ENCODE data around the gene RALBP1.
A peak's percentile ranks its signal among the peaks of the same experiment; 100 is the strongest.

RALBP1 gene

DNA sequence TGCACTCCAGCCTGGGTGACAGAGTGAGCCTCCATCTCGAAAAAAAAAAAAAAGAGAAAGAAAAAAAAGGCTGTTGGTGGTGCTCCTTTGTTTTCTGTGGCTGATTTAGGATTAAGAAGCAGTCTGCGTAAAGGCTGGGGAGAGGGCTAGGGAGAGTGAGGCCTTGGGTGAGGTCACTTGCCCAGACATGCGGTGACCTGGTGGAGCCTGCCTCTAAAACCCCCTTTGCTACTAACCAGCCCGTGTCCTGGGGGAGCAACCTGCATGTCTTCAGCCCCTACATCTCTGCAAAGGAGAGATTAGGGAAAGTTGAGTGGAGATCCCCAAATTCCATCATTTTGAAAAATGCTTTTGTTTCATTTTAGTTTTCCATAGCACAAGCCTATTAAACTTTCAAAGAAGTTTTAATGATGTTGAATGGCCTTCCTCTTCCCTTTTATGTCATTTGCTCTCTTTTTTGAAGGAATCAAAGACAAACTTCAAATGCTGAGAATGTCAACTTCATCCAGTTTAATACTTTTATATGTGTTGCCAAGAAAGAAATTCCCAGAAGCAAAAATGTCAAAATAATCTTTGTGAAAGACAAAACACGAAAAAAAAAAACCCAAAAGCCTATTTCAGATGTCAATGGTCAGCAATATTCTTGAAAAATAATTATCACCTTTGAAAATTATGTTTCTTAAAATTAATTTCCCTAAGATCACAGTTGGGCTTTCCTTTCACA lies 38.9 kb upstream of the RALBP1 start:
- H3K36me3 Mint-ChIP-seq (ENCODE audit: low read depth), result no peaks in the 10 kb centered on the region

DNA sequence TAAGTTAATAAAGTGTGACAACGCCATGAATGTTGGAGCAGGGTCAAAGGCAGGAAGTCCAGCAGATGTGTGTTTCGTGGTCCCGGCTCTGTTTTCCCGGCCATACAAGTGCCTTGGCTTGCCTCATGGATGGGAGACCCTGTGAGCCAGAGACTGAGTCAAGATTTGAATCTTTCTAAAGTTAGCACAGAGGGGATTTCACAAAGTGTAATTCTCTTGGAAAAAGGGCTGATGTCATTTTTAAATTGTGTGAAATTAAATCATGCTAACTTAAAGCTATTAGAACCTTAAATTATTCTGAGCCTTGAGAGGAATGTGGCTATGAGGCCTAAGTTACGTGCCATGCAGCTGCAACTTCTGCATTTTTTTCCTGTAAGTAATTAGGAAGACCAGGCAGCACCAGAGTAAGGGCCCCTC lies 38.3 kb upstream of the RALBP1 start:
- Mint-ChIP-seq H3K27me3 (ENCODE audit: low read depth) (no peaks in the 10 kb centered on the region), H3K36me3 (ENCODE audit: low read depth) (no peaks in the 10 kb centered on the region), H3K27ac (peak overlapping the region; percentile 62 to 94 (median 87)), H3K4me1 (peaks cover 35% of the 10 kb centered on the region), H3K9me3 (peaks cover 2% of the 10 kb centered on the region), H3K4me3 (no peak overlapping the region)
- TF ChIP-seq, protein P1, sequence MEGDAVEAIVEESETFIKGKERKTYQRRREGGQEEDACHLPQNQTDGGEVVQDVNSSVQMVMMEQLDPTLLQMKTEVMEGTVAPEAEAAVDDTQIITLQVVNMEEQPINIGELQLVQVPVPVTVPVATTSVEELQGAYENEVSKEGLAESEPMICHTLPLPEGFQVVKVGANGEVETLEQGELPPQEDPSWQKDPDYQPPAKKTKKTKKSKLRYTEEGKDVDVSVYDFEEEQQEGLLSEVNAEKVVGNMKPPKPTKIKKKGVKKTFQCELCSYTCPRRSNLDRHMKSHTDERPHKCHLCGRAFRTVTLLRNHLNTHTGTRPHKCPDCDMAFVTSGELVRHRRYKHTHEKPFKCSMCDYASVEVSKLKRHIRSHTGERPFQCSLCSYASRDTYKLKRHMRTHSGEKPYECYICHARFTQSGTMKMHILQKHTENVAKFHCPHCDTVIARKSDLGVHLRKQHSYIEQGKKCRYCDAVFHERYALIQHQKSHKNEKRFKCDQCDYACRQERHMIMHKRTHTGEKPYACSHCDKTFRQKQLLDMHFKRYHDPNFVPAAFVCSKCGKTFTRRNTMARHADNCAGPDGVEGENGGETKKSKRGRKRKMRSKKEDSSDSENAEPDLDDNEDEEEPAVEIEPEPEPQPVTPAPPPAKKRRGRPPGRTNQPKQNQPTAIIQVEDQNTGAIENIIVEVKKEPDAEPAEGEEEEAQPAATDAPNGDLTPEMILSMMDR (IDR thresholded peaks at IDR 0.05; ENCODE audit: unreplicated experiment in 3 of 3), result no peak

More for the DNA sequence above, 38.9 kb upstream of the RALBP1 start:
- no peak overlapping the region for H3K4me3 Mint-ChIP-seq
- TF ChIP-seq, protein P1 (IDR thresholded peaks at IDR 0.05; ENCODE audit: unreplicated experiment in 3 of 3), result no peak
- peaks cover 2% of the 10 kb centered on the region for H3K9me3 Mint-ChIP-seq
- H3K27me3 Mint-ChIP-seq (ENCODE audit: low read depth), result no peaks in the 10 kb centered on the region
- peaks cover 35% of the 10 kb centered on the region for H3K4me1 Mint-ChIP-seq
- H3K27ac Mint-ChIP-seq, result peak overlapping the region; percentile 62 to 94 (median 87)

DNA sequence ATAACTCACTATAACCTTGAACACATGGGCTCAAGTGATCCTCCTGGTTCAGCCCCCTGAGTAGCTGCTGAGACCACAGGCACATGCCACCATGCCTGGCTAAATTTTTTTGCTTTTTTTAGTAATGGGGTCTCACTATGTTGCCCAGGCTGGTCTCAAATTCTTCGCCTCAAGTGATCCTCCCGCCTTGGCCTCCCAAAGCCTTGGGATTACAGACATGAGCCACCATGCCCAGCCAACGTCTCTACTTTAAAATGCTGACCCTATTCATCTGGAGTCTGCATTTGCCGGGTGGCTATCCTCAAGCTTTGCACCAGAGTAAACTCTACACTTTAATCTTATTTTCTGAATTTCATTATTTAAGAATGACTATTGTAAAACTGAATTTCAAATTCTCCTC lies 37.6 kb upstream of the RALBP1 start:
- H3K9me3 Mint-ChIP-seq, result peaks cover 2% of the 10 kb centered on the region
- H3K4me1 Mint-ChIP-seq, result peaks cover 35% of the 10 kb centered on the region
- no peaks in the 10 kb centered on the region for H3K27me3 Mint-ChIP-seq (ENCODE audit: low read depth)
- peak overlapping the region; percentile 62 to 94 (median 87) for H3K27ac Mint-ChIP-seq
- H3K4me3 Mint-ChIP-seq, result no peak overlapping the region
- TF ChIP-seq, protein P1 (IDR thresholded peaks at IDR 0.05; ENCODE audit: unreplicated experiment in 3 of 3), result no peak
- H3K36me3 Mint-ChIP-seq (ENCODE audit: low read depth), result no peaks in the 10 kb centered on the region

DNA sequence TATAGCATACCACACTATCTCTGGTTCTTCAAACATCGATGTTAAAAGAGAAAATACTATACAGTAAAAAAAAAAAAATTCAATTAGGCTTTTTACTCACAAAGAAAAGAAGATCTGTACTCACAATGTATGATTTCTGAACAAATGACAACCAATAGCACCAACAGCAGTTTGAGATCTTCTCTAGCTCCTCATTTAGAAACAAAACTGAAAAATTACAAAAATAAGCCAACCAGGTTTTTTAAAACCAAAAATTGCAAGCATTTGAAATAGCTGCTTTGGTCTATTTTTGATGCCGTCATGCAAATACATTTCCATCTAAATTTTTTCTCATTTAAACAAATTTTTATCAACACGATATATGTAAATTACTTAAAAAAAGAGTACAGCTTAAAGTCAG lies 34.3 kb upstream of the RALBP1 start:
- Mint-ChIP-seq H3K27ac (no peak overlapping the region), H3K4me1 (peaks cover 16% of the 10 kb centered on the region), H3K4me3 (no peak overlapping the region), H3K36me3 (ENCODE audit: low read depth) (no peaks in the 10 kb centered on the region), H3K9me3 (no peaks in the 10 kb centered on the region), H3K27me3 (ENCODE audit: low read depth) (no peaks in the 10 kb centered on the region)
- TF ChIP-seq, protein P1 (IDR thresholded peaks at IDR 0.05; ENCODE audit: unreplicated experiment in 3 of 3), result no peak

DNA sequence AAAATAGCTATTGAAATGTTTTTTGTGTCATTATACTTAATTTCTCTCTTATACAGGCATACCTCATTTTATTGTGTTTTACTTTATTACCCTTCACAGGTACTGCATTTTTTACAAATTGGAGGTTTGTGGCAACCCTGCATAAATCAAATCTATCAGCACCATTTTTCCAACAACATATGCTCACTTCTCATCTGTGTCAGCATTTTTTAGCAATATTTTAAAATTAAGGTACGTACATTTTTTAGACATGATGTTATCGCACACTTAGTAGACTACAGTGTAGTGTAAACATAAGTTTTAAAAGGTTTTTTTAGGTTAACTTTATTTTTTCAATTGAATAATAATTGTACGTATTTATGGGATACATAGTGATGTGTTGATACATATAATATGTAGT lies 30.8 kb upstream of the RALBP1 start:
- peaks cover 8% of the 10 kb centered on the region for H3K9me3 Mint-ChIP-seq
- TF ChIP-seq, protein P1 (IDR thresholded peaks at IDR 0.05; ENCODE audit: unreplicated experiment in 3 of 3), result no peak
- no peak overlapping the region for H3K27ac Mint-ChIP-seq
- no peaks in the 10 kb centered on the region for H3K4me1 Mint-ChIP-seq
- H3K36me3 Mint-ChIP-seq (ENCODE audit: low read depth), result no peaks in the 10 kb centered on the region
- H3K27me3 Mint-ChIP-seq (ENCODE audit: low read depth), result no peaks in the 10 kb centered on the region
- H3K4me3 Mint-ChIP-seq, result no peak overlapping the region

DNA sequence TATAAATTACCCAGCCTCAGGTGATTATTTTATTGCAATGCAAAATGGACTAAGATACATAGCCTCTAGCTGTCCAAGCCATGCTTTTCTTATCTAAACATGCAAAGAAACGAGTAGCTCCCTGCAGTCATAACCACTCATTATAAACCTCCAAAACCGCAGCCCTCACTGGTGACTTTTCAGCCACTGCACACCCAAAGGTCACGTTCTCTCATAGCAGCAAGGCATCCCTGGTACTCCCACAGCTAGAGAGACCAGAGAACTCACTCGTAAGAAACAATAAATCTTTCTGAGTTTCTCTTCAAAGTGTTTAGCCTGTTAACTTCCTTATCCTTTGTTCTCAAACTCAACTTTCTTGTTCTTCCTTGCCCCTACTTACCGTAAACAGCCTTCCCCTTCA lies 28.5 kb upstream of the RALBP1 start:
- no peaks in the 10 kb centered on the region for H3K36me3 Mint-ChIP-seq (ENCODE audit: low read depth)
- TF ChIP-seq, protein P1 (IDR thresholded peaks at IDR 0.05; ENCODE audit: unreplicated experiment in 3 of 3), result no peak
- H3K27ac Mint-ChIP-seq, result no peak overlapping the region
- H3K4me3 Mint-ChIP-seq, result no peak overlapping the region
- no peaks in the 10 kb centered on the region for H3K27me3 Mint-ChIP-seq (ENCODE audit: low read depth)
- no peaks in the 10 kb centered on the region for H3K4me1 Mint-ChIP-seq
- peaks cover 8% of the 10 kb centered on the region for H3K9me3 Mint-ChIP-seq

Data from nephron (organoid).